Right lobe of liver (tissue), 6 donors: ENCODE data around the gene NCK2. TPM values are rescaled to one million over a fixed set of nuclear protein-coding genes. Genes with fewer than 3 reads are reported as not detected.
"Not testable (repeated sequence)": the region's sequence is repeated elsewhere in the genome, so short reads cannot be mapped to it uniquely, and the experiment has no call there.

Experiments
- ATAC-seq, 4 donors: fragments of 200-7000 bp; cut with Tn5 transposase; one replicate each; pipeline ENCODE4 v1.9.1; 2020; ENCODE audit warnings: mild to moderate bottlenecking in 4 of 4, moderate library complexity in 4 of 4
- DNase-seq, 3 donors: peaks; one replicate each; pipeline ENCODE4 v3.0.0-alpha.2; 2020
- H3K27ac ChIP-seq, 3 donors: fragments of 200-600 bp; one replicate each; pipeline ENCODE4 v1.8.0; 2022
- H3K27me3 ChIP-seq, 2 donors: fragments of 200-600 bp; one replicate each; pipeline ENCODE4 v1.8.0; 2022
- H3K36me3 ChIP-seq, 4 donors: fragments of 200-600 bp; sonication (generic) in 1 of 4; one replicate each; pipeline versions ENCODE4 v1.5.1 to v1.8.0; 2017 to 2022; ENCODE audit warnings: control low read depth in 1 of 4
- H3K4me1 ChIP-seq, 4 donors: fragments of 200-600 bp; sonication (generic) in 1 of 4; one replicate each; pipeline versions ENCODE4 v1.5.1 to v1.8.0; 2017 to 2022; ENCODE audit warnings: control low read depth in 1 of 4
- H3K4me3 ChIP-seq, 3 donors: fragments of 200-600 bp; one replicate each; pipeline ENCODE4 v1.8.0; 2022
- H3K9me3 ChIP-seq, 4 donors: fragments of 200-600 bp; sonication (generic) in 1 of 4; one replicate each; pipeline versions ENCODE4 v1.5.1 to v1.8.0; 2017 to 2022; ENCODE audit warnings: control low read depth in 1 of 4
- POLR2A ChIP-seq: fragments of 450-650 bp; IDR thresholded peaks from one replicate; pipeline ENCODE4 v1.6.1; 2017; ENCODE audit warnings: antibody characterized with exemption, mild to moderate bottlenecking
- WGBS: methylation state at CpG from one replicate; pipeline ENCODE4 v1.1.6; 2018; ENCODE audit warnings: low coverage, low lambda C conversion rate; ENCODE audit not compliant: insufficient coverage; ENCODE audit errors: missing lambda C conversion rate; 5-methylcytosine and 5-hydroxymethylcytosine counted together
- intact Hi-C, 2 donors: fragments of 100-400 bp; cut with DNase I; formaldehyde crosslinking; loops; one replicate each; pipeline versions ENCODE4 v1.11.2 to v1.14.1; 2022
- total RNA-seq, 6 experiments: library from RNA; depleted of rRNA in 2 of 6; stranded (reverse); fragments of >200 nt in 2 of 6; fragmentation: NEBNext Ultra II Directional in 3 of 6; extraction: Animal tissue kit (Norgen Biotek cat#: 25700) in 3 of 6; gene quantifications; one replicate each; pipeline versions ENCODE4 v1.1.0 to v1.2.4, GENCODE V29; 2016 to 2023
- TF ChIP-seq, protein P1 (sequence below), 4 donors: fragments of 200-600 bp in 3 of 4; fragments of 450-650 bp in 1 of 4; IDR thresholded peaks; one replicate each; pipeline versions ENCODE4 v1.5.1 to v1.8.0; 2016 to 2022; ENCODE audit warnings: antibody characterized with exemption in 4 of 4, mild to moderate bottlenecking in 2 of 4
- donor health status: DM: no; HTN: yes; CAD: no.
- donor health status: DM: no; HTN: no; CAD: no.
- donor health status: DM: no; HTN: no; CAD: no.
- donor health status: DM: no; HTN: yes; CAD: no.
- donor health status: DM: no; HTN: yes; CAD: no.

Gene NCK2
- total RNA-seq, 6 experiments from 2014 or later = 4.8 to 11.7 (median 7.1) TPM

DNA sequence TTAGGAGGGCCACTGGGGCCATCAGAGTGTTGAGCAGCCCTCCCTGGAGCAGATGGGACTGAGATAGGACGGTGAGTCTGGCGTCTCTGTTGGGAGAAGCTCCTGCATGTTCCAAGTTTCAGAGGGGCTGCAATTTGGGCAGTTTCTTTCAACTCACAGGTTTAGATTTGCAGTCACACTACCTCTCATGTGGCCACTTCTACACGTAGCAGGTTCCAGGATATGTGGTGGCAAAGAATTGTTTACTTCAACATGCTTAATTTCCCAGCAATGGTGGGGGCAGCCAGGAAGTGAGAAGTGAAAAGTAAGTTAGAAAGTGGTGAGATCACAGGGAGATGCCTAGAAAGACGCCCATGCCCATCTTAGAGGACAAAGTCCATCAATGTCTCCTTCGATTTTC, 9.3 kb downstream of the NCK2 start:
- H3K4me1 ChIP-seq = no peaks in the 10 kb centered on the region
- no peaks in the 10 kb centered on the region for H3K36me3 ChIP-seq
- H3K27ac ChIP-seq = no peak overlapping the region
- no peak for DNase-seq
- H3K9me3 ChIP-seq = no peaks in the 10 kb centered on the region
- H3K27me3 ChIP-seq = no peaks in the 10 kb centered on the region
- no peak for TF ChIP-seq POLR2A
- TF ChIP-seq, protein P1, sequence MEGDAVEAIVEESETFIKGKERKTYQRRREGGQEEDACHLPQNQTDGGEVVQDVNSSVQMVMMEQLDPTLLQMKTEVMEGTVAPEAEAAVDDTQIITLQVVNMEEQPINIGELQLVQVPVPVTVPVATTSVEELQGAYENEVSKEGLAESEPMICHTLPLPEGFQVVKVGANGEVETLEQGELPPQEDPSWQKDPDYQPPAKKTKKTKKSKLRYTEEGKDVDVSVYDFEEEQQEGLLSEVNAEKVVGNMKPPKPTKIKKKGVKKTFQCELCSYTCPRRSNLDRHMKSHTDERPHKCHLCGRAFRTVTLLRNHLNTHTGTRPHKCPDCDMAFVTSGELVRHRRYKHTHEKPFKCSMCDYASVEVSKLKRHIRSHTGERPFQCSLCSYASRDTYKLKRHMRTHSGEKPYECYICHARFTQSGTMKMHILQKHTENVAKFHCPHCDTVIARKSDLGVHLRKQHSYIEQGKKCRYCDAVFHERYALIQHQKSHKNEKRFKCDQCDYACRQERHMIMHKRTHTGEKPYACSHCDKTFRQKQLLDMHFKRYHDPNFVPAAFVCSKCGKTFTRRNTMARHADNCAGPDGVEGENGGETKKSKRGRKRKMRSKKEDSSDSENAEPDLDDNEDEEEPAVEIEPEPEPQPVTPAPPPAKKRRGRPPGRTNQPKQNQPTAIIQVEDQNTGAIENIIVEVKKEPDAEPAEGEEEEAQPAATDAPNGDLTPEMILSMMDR (IDR thresholded peaks at IDR 0.05) = no peak
- peak in 1 of 4 donors; percentile 17 for ATAC-seq
- no peak overlapping the region for H3K4me3 ChIP-seq
- 40% methylated on average over 3 of the region's 5 CpGs for WGBS
- intact Hi-C loops = no loop called here

DNA sequence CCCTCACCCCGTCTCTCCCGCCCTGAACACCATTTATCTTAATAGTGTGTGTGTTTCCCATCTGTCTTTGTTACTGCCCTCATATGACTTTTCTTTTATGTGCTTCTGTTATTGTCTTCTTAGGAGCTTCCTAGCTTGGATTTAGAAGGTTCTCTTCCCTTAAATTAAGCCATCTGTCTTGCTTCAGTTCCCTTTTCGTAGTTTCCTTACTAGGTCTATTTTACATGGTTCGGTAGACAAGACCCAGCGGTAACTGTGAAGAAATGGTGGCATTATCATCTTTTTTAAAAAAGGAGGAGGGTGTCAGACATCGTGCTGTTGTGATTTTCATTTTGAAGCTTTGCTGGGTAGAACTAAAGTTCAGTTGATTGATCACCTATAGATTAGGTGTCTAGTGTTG, 10.3 kb downstream of the NCK2 start:
- TF ChIP-seq, protein P1 (IDR thresholded peaks at IDR 0.05) = no peak
- no peak for TF ChIP-seq POLR2A
- intact Hi-C loops = no loop called here
- WGBS = 63% methylated on average over 6 of the region's 6 CpGs
- Histone ChIP-seq H3K36me3 (no peaks in the 10 kb centered on the region), H3K9me3 (no peaks in the 10 kb centered on the region), H3K27ac (no peak overlapping the region), H3K4me3 (no peak overlapping the region), H3K27me3 (no peaks in the 10 kb centered on the region), H3K4me1 (no peaks in the 10 kb centered on the region)
- ATAC-seq = no peak
- no peak for DNase-seq

DNA sequence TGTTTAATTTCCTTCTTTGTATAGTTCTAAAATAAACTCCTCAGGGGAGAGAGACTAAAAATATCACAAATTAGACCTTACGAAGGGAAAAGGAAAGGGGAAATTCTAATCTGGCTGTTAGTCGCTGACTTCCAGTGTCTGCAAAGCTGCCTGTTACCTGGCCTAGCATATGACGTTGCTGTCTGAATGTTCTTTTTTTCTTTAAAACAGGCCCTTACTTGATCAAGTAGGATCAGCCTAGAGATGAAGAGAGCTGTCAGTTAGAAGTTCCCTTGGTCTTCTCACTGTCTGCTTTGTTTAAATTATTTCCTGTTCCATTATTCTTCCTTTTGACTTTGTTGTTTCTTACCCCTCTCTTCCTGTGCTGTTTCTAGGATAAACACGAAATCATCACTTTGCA, 11.2 kb downstream of the NCK2 start:
- Histone ChIP-seq H3K27ac (no peak overlapping the region), H3K4me1 (no peaks in the 10 kb centered on the region), H3K36me3 (no peaks in the 10 kb centered on the region), H3K9me3 (no peaks in the 10 kb centered on the region), H3K4me3 (no peak overlapping the region), H3K27me3 (no peaks in the 10 kb centered on the region)
- ATAC-seq = no peak
- intact Hi-C loops = no loop called here
- TF ChIP-seq, protein P1 (IDR thresholded peaks at IDR 0.05) = no peak
- 41% methylated on average over 4 of the region's 4 CpGs for WGBS
- no peak for DNase-seq

DNA sequence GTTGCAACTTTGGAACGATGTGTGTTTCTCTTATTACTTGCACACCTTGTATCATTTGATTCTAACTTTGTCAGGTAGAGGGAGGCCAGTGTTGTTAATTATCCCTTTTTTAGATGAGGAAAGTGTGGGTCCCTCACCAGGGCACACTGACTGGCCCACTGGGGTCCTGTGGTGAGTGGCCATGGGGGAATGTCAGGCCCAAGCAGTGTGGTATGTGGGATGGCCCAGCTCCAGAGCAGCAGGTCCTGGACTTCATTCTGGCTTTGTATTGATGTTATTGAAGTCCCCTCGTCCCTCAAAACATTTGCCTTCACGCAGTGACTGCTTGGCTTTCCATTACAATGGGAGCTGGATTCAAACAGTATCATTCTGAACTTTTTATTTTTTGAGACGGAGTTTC, 11.7 kb downstream of the NCK2 start:
- Histone ChIP-seq H3K36me3 (no peaks in the 10 kb centered on the region), H3K27ac (no peak overlapping the region), H3K4me3 (no peak overlapping the region), H3K4me1 (no peaks in the 10 kb centered on the region), H3K27me3 (no peaks in the 10 kb centered on the region), H3K9me3 (no peaks in the 10 kb centered on the region)
- ATAC-seq (no peak), DNase-seq (no peak)
- no peak for TF ChIP-seq POLR2A
- TF ChIP-seq, protein P1 (IDR thresholded peaks at IDR 0.05) = no peak
- intact Hi-C loops = no loop called here
- WGBS = 59% methylated on average over 2 of the region's 4 CpGs

DNA sequence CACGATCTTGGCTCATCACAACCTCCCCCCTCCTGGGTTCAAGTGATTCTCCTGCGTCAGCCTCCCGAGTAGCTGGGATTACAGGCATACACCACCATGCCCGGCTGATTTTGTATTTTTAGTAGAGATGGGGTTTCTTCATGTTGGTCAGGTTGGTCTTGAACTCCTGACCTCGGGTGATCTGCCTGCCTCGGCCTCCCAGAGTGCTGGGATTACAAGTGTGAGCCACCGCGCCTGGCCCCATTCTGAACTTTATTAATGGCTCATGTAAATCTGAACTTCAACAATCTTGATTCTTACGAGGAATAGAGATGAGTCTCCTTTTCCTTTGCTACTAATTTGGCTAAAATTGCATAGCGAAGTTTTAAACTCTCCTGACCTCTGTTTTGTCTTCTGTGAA, 12.2 kb downstream of the NCK2 start:
- H3K27me3 ChIP-seq, H3K36me3 ChIP-seq, H3K9me3 ChIP-seq, H3K4me1 ChIP-seq, H3K4me3 ChIP-seq, DNase-seq, intact Hi-C loops, ATAC-seq, H3K27ac ChIP-seq: not testable (repeated sequence)
- WGBS = 76% methylated on average over 9 of the region's 10 CpGs
